Measurements from ENCODE around the gene TMED4. TPM values are rescaled to one million over a fixed set of nuclear protein-coding genes. Genes with fewer than 3 reads are reported as not detected.

The TMED4 gene
- polyA plus RNA-seq, 3 donors: 45.7 to 76.7 (median 49.0) TPM

DNA sequence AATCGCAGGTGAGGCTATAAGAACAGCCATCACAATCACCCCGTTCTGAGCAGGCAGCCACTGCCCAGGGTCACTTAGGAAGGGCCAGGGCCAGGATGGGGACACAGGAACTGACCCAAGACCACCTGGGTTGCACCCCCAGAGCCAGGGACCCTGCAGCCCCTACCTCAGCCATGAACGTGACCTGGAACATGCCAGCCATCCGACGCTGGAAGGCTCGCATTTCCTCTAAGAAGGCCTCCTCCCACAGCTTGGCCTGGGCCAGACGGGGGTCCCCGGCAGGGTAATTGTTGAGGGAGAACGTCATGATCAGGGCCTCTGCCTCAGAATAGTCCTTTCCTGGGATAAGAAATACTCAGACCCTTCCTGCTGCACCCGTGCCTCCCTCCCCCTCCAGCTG lies 45.9 kb downstream of the TMED4 start:
- no peaks in the 10 kb centered on the region for H3K36me3 Mint-ChIP-seq
- H4K20me1 ChIP-seq (ENCODE audit: insufficient read depth, low read length): no peaks in the 10 kb centered on the region
- no peak overlapping the region for H3K4me3 Mint-ChIP-seq
- H3K9ac ChIP-seq (ENCODE audit: insufficient read depth, low read length, poor library complexity, severe bottlenecking): no peak overlapping the region
- no peaks in the 10 kb centered on the region for H3K79me2 ChIP-seq (ENCODE audit: insufficient read depth, low read length)
- intact Hi-C loops (cut with micrococcal nuclease): no loop called here
- H3K27ac Mint-ChIP-seq: no peak overlapping the region
- no peak overlapping the region for H3K4me3 ChIP-seq (replicated peaks in 1 of 3; ENCODE audit: low read depth in 2 of 3, low read length in 3 of 3)
- no peak overlapping the region for H2AFZ ChIP-seq (ENCODE audit: insufficient read depth, low read depth, low read length, poor library complexity, severe bottlenecking)
- no peaks in the 10 kb centered on the region for H3K9me3 Mint-ChIP-seq
- no peaks in the 10 kb centered on the region for H3K36me3 ChIP-seq (replicated peaks in 1 of 2; ENCODE audit: control insufficient read depth in 1 of 2, insufficient read depth in 2 of 2, low read length in 2 of 2)
- DNase-seq: no peak
- TF ChIP-seq, protein P1, sequence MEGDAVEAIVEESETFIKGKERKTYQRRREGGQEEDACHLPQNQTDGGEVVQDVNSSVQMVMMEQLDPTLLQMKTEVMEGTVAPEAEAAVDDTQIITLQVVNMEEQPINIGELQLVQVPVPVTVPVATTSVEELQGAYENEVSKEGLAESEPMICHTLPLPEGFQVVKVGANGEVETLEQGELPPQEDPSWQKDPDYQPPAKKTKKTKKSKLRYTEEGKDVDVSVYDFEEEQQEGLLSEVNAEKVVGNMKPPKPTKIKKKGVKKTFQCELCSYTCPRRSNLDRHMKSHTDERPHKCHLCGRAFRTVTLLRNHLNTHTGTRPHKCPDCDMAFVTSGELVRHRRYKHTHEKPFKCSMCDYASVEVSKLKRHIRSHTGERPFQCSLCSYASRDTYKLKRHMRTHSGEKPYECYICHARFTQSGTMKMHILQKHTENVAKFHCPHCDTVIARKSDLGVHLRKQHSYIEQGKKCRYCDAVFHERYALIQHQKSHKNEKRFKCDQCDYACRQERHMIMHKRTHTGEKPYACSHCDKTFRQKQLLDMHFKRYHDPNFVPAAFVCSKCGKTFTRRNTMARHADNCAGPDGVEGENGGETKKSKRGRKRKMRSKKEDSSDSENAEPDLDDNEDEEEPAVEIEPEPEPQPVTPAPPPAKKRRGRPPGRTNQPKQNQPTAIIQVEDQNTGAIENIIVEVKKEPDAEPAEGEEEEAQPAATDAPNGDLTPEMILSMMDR (IDR thresholded peaks at IDR 0.05): no peak
- H3K27me3 ChIP-seq (ENCODE audit: control insufficient read depth in 2 of 2, insufficient read depth in 2 of 2, low read length in 2 of 2): no peaks in the 10 kb centered on the region
- no peaks in the 10 kb centered on the region for H3K4me1 Mint-ChIP-seq
- H3K27me3 Mint-ChIP-seq (ENCODE audit: low read depth in 3 of 3): peaks cover 2 to 4% (median 4%) of the 10 kb centered on the region in 3 donors
- no peaks in the 10 kb centered on the region for H3K9me3 ChIP-seq (replicated peaks in 1 of 2; ENCODE audit: control insufficient read depth in 1 of 2, insufficient read depth in 1 of 2, low read length in 2 of 2)
- no peaks in the 10 kb centered on the region for H3K4me1 ChIP-seq (ENCODE audit: control insufficient read depth in 1 of 2, insufficient read depth in 2 of 2, low read length in 2 of 2)
- WGBS (ENCODE audit: insufficient coverage): 90% methylated on average over 3 of the region's 10 CpGs
- H3K4me2 ChIP-seq (replicated peaks; ENCODE audit: extremely low read depth, low read length, poor library complexity, severe bottlenecking): no peak overlapping the region
- H3K27ac ChIP-seq (ENCODE audit: low read depth in 1 of 2, low read length in 2 of 2): no peak overlapping the region

DNA sequence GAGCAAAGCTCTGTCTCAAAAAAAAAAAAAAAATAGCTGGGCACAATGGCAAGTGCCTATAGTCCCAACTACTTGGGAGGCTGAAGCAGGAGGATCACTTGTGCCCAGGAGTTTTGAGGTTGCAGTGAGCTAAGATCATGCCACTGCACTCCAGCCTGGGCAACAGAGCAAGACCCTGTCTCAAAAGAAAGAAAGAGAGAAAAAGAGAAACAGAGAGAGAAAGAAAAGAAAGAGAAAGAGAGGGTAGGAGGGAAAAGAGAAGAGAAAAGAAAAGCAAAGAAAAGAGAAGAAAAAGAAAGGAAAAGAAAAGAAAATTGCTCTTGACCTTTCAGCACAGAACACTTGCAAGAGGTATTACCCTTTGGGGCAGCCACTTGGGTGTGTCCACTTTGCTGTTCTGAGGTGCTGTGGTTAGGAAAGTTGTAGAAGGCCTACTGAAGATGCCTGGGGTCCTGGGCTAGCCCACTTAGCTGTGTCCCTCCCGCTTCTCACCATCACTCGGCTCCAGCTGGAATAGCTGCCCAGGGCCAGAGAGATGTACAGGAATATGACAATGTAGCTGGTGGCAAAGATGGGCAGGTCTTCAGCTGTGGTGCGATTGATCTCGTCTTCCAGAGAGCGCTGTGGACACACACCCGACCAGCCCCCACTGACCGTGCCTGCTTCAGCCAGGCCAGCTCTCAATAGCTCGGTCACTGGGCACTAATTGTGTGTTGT lies 46.5 kb downstream of the TMED4 start:
- Histone ChIP-seq H3K27ac (ENCODE audit: low read depth in 1 of 2, low read length in 2 of 2) (no peak overlapping the region), H3K36me3 (replicated peaks in 1 of 2; ENCODE audit: control insufficient read depth in 1 of 2, insufficient read depth in 2 of 2, low read length in 2 of 2) (no peaks in the 10 kb centered on the region), H3K9me3 (replicated peaks in 1 of 2; ENCODE audit: control insufficient read depth in 1 of 2, insufficient read depth in 1 of 2, low read length in 2 of 2) (no peaks in the 10 kb centered on the region), H3K9ac (ENCODE audit: insufficient read depth, low read length, poor library complexity, severe bottlenecking) (no peak overlapping the region), H3K4me3 (replicated peaks in 1 of 3; ENCODE audit: low read depth in 2 of 3, low read length in 3 of 3) (no peak overlapping the region), H3K79me2 (ENCODE audit: insufficient read depth, low read length) (no peaks in the 10 kb centered on the region), H3K4me2 (replicated peaks; ENCODE audit: extremely low read depth, low read length, poor library complexity, severe bottlenecking) (no peak overlapping the region), H3K27me3 (ENCODE audit: control insufficient read depth in 2 of 2, insufficient read depth in 2 of 2, low read length in 2 of 2) (no peaks in the 10 kb centered on the region), H2AFZ (ENCODE audit: insufficient read depth, low read depth, low read length, poor library complexity, severe bottlenecking) (no peak overlapping the region), H3K4me1 (ENCODE audit: control insufficient read depth in 1 of 2, insufficient read depth in 2 of 2, low read length in 2 of 2) (no peaks in the 10 kb centered on the region), H4K20me1 (ENCODE audit: insufficient read depth, low read length) (no peaks in the 10 kb centered on the region)
- peaks cover 2 to 7% (median 3%) of the 10 kb centered on the region in 3 donors for H3K27me3 Mint-ChIP-seq (ENCODE audit: low read depth in 3 of 3)
- no peaks in the 10 kb centered on the region for H3K9me3 Mint-ChIP-seq
- no peak for DNase-seq
- TF ChIP-seq, protein P1 (IDR thresholded peaks at IDR 0.05): no peak
- 95% methylated on average over 8 of the region's 8 CpGs for WGBS (ENCODE audit: insufficient coverage)
- H3K4me3 Mint-ChIP-seq: no peak overlapping the region
- intact Hi-C loops (cut with micrococcal nuclease): no loop called here
- no peaks in the 10 kb centered on the region for H3K4me1 Mint-ChIP-seq
- no peak overlapping the region for H3K27ac Mint-ChIP-seq
- H3K36me3 Mint-ChIP-seq: no peaks in the 10 kb centered on the region

All from CD14-positive monocyte (primary cell).